HEK293 (cell line): ENCODE data around the gene VTN.

Experiments
- GFI1B ChIP-seq: fragments of 450-650 bp; formaldehyde crosslinking; IDR thresholded peaks from 2 replicates; pipeline ENCODE4 v1.5.1; 2016; ENCODE audit warnings: missing biosample characterization, missing genetic modification characterization
- HOXC10 ChIP-seq: sonication (generic); formaldehyde crosslinking; IDR thresholded peaks from 2 replicates; pipeline ENCODE4 v1.8.1; 2023; ENCODE audit warnings: mild to moderate bottlenecking, missing genetic modification reagents
- KLF8 ChIP-seq: fragments of 450-650 bp; formaldehyde crosslinking; IDR thresholded peaks from 2 replicates; pipeline ENCODE4 v1.5.1; 2016; ENCODE audit warnings: missing biosample characterization, missing genetic modification characterization
- PATZ1 ChIP-seq: fragments of 450-650 bp; formaldehyde crosslinking; IDR thresholded peaks from 2 replicates; pipeline ENCODE4 v1.5.1; 2016; ENCODE audit warnings: missing biosample characterization, missing genetic modification characterization
- PRDM10 ChIP-seq: fragments of 450-650 bp; formaldehyde crosslinking; IDR thresholded peaks from 2 replicates; pipeline ENCODE4 v1.5.1; 2016; ENCODE audit warnings: missing biosample characterization, missing genetic modification characterization
- SCRT1 ChIP-seq: fragments of 450-650 bp; formaldehyde crosslinking; IDR thresholded peaks from 2 replicates; pipeline ENCODE4 v1.5.1; 2016; ENCODE audit warnings: missing biosample characterization, missing genetic modification characterization, borderline replicate concordance
- SP7 ChIP-seq: fragments of 450-650 bp; formaldehyde crosslinking; IDR thresholded peaks from 2 replicates; pipeline ENCODE4 v1.5.1; 2016; ENCODE audit warnings: missing biosample characterization, missing genetic modification characterization
- ZBTB17 ChIP-seq: fragments of 450-650 bp; formaldehyde crosslinking; IDR thresholded peaks from 2 replicates; pipeline ENCODE4 v1.5.1; 2016; ENCODE audit warnings: missing biosample characterization, missing genetic modification characterization
- ZFHX2 ChIP-seq: fragments of 450-650 bp; formaldehyde crosslinking; conservative IDR thresholded peaks from 2 replicates; pipeline ENCODE4 v1.5.1; 2016; ENCODE audit warnings: missing biosample characterization, missing genetic modification characterization
- ZFP37 ChIP-seq: fragments of 450-650 bp; formaldehyde crosslinking; IDR thresholded peaks from 2 replicates; pipeline ENCODE4 v1.5.1; 2016; ENCODE audit warnings: missing biosample characterization, missing genetic modification characterization
- ZNF19 ChIP-seq: fragments of 450-650 bp; formaldehyde crosslinking; IDR thresholded peaks from 2 replicates; pipeline ENCODE4; 2016; ENCODE audit warnings: missing biosample characterization, missing genetic modification characterization, low read depth
- ZNF266 ChIP-seq: fragments of 450-650 bp; formaldehyde crosslinking; IDR thresholded peaks from 2 replicates; pipeline ENCODE4 v1.5.1; 2016; ENCODE audit warnings: missing biosample characterization, missing genetic modification characterization, low read depth
- ZNF292 ChIP-seq: fragments of 450-650 bp; formaldehyde crosslinking; IDR thresholded peaks from 2 replicates; pipeline ENCODE4 v1.5.1; 2016; ENCODE audit warnings: low read depth, missing biosample characterization, missing genetic modification characterization, borderline replicate concordance
- ZNF514 ChIP-seq: fragments of 450-650 bp; formaldehyde crosslinking; IDR thresholded peaks from 2 replicates; pipeline ENCODE4 v1.5.1; 2016; ENCODE audit warnings: missing biosample characterization, missing genetic modification characterization
- ZNF585B ChIP-seq: fragments of 450-650 bp; formaldehyde crosslinking; IDR thresholded peaks from 2 replicates; pipeline ENCODE4 v1.5.1; 2016; ENCODE audit warnings: missing biosample characterization, missing genetic modification characterization
- ZSCAN23 ChIP-seq: fragments of 450-650 bp; formaldehyde crosslinking; IDR thresholded peaks from 2 replicates; pipeline ENCODE4 v1.5.1; 2016; ENCODE audit warnings: missing biosample characterization, missing genetic modification characterization
- TF ChIP-seq, protein P1 (sequence below): fragments of 450-650 bp; formaldehyde crosslinking; IDR thresholded peaks from 2 replicates; pipeline ENCODE4 v1.5.1; 2016; ENCODE audit warnings: missing biosample characterization, missing genetic modification characterization, borderline replicate concordance
- TF ChIP-seq, protein P2 (sequence below): fragments of 450-650 bp; formaldehyde crosslinking; IDR thresholded peaks from 2 replicates; pipeline ENCODE4 v1.5.1; 2017; ENCODE audit warnings: missing biosample characterization, missing genetic modification characterization
- TF ChIP-seq, protein P3 (sequence below): fragments of 450-650 bp; formaldehyde crosslinking; IDR thresholded peaks from 2 replicates; pipeline ENCODE4 v1.5.1; 2016; ENCODE audit warnings: missing biosample characterization, missing genetic modification characterization
- TF ChIP-seq, protein P4 (sequence below): fragments of 450-650 bp; formaldehyde crosslinking; IDR thresholded peaks from 2 replicates; pipeline ENCODE4 v1.5.1; 2017; ENCODE audit warnings: missing biosample characterization, missing genetic modification characterization

The VTN gene

GRCh38 chr17:28407974-28408306 is 37.8 kb upstream of the VTN start (continued):
- TF ChIP-seq, protein P1, sequence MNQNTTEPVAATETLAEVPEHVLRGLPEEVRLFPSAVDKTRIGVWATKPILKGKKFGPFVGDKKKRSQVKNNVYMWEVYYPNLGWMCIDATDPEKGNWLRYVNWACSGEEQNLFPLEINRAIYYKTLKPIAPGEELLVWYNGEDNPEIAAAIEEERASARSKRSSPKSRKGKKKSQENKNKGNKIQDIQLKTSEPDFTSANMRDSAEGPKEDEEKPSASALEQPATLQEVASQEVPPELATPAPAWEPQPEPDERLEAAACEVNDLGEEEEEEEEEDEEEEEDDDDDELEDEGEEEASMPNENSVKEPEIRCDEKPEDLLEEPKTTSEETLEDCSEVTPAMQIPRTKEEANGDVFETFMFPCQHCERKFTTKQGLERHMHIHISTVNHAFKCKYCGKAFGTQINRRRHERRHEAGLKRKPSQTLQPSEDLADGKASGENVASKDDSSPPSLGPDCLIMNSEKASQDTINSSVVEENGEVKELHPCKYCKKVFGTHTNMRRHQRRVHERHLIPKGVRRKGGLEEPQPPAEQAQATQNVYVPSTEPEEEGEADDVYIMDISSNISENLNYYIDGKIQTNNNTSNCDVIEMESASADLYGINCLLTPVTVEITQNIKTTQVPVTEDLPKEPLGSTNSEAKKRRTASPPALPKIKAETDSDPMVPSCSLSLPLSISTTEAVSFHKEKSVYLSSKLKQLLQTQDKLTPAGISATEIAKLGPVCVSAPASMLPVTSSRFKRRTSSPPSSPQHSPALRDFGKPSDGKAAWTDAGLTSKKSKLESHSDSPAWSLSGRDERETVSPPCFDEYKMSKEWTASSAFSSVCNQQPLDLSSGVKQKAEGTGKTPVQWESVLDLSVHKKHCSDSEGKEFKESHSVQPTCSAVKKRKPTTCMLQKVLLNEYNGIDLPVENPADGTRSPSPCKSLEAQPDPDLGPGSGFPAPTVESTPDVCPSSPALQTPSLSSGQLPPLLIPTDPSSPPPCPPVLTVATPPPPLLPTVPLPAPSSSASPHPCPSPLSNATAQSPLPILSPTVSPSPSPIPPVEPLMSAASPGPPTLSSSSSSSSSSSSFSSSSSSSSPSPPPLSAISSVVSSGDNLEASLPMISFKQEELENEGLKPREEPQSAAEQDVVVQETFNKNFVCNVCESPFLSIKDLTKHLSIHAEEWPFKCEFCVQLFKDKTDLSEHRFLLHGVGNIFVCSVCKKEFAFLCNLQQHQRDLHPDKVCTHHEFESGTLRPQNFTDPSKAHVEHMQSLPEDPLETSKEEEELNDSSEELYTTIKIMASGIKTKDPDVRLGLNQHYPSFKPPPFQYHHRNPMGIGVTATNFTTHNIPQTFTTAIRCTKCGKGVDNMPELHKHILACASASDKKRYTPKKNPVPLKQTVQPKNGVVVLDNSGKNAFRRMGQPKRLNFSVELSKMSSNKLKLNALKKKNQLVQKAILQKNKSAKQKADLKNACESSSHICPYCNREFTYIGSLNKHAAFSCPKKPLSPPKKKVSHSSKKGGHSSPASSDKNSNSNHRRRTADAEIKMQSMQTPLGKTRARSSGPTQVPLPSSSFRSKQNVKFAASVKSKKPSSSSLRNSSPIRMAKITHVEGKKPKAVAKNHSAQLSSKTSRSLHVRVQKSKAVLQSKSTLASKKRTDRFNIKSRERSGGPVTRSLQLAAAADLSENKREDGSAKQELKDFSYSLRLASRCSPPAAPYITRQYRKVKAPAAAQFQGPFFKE, result no peak
- TF ChIP-seq ZNF585B (tag by site-specific recombination) (no peak), ZNF19 (no peak), KLF8 (tag by site-specific recombination) (no peak), GFI1B (tag by site-specific recombination) (no peak), SP7 (tag by site-specific recombination) (0 out of 2 replicates have a peak, but pooled peaks have one; percentile 2), ZSCAN23 (tag by site-specific recombination) (no peak), HOXC10 (no peak), ZNF292 (tag by site-specific recombination) (no peak), PRDM10 (peak; percentile 41; the same call in 1 of the 2 replicates), ZNF266 (no peak), ZFHX2 (tag by site-specific recombination) (no peak), SCRT1 (tag by site-specific recombination) (no peak; the same call in 1 of the 2 replicates), ZBTB17 (peak; percentile 10; the same call in 1 of the 2 replicates), ZFP37 (tag by site-specific recombination) (no peak), PATZ1 (tag by site-specific recombination) (no peak), ZNF514 (tag by site-specific recombination) (no peak)
- TF ChIP-seq, protein P2, sequence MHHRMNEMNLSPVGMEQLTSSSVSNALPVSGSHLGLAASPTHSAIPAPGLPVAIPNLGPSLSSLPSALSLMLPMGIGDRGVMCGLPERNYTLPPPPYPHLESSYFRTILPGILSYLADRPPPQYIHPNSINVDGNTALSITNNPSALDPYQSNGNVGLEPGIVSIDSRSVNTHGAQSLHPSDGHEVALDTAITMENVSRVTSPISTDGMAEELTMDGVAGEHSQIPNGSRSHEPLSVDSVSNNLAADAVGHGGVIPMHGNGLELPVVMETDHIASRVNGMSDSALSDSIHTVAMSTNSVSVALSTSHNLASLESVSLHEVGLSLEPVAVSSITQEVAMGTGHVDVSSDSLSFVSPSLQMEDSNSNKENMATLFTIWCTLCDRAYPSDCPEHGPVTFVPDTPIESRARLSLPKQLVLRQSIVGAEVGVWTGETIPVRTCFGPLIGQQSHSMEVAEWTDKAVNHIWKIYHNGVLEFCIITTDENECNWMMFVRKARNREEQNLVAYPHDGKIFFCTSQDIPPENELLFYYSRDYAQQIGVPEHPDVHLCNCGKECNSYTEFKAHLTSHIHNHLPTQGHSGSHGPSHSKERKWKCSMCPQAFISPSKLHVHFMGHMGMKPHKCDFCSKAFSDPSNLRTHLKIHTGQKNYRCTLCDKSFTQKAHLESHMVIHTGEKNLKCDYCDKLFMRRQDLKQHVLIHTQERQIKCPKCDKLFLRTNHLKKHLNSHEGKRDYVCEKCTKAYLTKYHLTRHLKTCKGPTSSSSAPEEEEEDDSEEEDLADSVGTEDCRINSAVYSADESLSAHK, result no peak
- TF ChIP-seq, protein P3, sequence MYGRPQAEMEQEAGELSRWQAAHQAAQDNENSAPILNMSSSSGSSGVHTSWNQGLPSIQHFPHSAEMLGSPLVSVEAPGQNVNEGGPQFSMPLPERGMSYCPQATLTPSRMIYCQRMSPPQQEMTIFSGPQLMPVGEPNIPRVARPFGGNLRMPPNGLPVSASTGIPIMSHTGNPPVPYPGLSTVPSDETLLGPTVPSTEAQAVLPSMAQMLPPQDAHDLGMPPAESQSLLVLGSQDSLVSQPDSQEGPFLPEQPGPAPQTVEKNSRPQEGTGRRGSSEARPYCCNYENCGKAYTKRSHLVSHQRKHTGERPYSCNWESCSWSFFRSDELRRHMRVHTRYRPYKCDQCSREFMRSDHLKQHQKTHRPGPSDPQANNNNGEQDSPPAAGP (tag by site-specific recombination), result no peak
- TF ChIP-seq, protein P4, sequence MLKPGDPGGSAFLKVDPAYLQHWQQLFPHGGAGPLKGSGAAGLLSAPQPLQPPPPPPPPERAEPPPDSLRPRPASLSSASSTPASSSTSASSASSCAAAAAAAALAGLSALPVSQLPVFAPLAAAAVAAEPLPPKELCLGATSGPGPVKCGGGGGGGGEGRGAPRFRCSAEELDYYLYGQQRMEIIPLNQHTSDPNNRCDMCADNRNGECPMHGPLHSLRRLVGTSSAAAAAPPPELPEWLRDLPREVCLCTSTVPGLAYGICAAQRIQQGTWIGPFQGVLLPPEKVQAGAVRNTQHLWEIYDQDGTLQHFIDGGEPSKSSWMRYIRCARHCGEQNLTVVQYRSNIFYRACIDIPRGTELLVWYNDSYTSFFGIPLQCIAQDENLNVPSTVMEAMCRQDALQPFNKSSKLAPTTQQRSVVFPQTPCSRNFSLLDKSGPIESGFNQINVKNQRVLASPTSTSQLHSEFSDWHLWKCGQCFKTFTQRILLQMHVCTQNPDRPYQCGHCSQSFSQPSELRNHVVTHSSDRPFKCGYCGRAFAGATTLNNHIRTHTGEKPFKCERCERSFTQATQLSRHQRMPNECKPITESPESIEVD (tag by site-specific recombination), result no peak
